ENCODE measurements around the gene ALG3. TPM values are rescaled to one million over a fixed set of nuclear protein-coding genes. Genes with fewer than 3 reads are reported as not detected.
A peak's percentile ranks its signal among the peaks of the same experiment; 100 is the strongest.

ALG3 gene
- total RNA-seq, 1 donor from 2014 or later = 47.1 TPM

- no peak for DNase-seq (ENCODE audit: low read depth)
- no peaks in the 10 kb centered on the region for H3K9me3 ChIP-seq (ENCODE audit: insufficient read depth, low read depth, low read length)
- TF ChIP-seq EZH2 (IDR thresholded peaks at IDR 0.05; ENCODE audit: insufficient read depth, low read length) = no peak
- TF ChIP-seq, protein P1, sequence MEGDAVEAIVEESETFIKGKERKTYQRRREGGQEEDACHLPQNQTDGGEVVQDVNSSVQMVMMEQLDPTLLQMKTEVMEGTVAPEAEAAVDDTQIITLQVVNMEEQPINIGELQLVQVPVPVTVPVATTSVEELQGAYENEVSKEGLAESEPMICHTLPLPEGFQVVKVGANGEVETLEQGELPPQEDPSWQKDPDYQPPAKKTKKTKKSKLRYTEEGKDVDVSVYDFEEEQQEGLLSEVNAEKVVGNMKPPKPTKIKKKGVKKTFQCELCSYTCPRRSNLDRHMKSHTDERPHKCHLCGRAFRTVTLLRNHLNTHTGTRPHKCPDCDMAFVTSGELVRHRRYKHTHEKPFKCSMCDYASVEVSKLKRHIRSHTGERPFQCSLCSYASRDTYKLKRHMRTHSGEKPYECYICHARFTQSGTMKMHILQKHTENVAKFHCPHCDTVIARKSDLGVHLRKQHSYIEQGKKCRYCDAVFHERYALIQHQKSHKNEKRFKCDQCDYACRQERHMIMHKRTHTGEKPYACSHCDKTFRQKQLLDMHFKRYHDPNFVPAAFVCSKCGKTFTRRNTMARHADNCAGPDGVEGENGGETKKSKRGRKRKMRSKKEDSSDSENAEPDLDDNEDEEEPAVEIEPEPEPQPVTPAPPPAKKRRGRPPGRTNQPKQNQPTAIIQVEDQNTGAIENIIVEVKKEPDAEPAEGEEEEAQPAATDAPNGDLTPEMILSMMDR (IDR thresholded peaks at IDR 0.05; ENCODE audit: insufficient read depth, low read depth, low read length) = no peak
- no peak overlapping the region for H2AFZ ChIP-seq (ENCODE audit: low read depth, low read length)
- Mint-ChIP-seq H3K4me3 (ENCODE audit: unreplicated experiment) (peak overlapping the region; percentile 66), H3K36me3 (ENCODE audit: low read depth, unreplicated experiment) (no peaks in the 10 kb centered on the region), H3K4me1 (ENCODE audit: low read depth, unreplicated experiment) (peaks cover 11% of the 10 kb centered on the region), H3K9me3 (ENCODE audit: unreplicated experiment) (no peaks in the 10 kb centered on the region), H3K27me3 (ENCODE audit: low read depth, unreplicated experiment) (peaks cover 63% of the 10 kb centered on the region), H3K27ac (ENCODE audit: unreplicated experiment) (no peak overlapping the region)
- no peaks in the 10 kb centered on the region for H3K36me3 ChIP-seq (ENCODE audit: insufficient read depth, low read length)
- H3K27ac ChIP-seq (ENCODE audit: low read depth, low read length) = no peak overlapping the region
- H3K4me2 ChIP-seq (ENCODE audit: low read length) = no peak overlapping the region
- H3K9ac ChIP-seq (ENCODE audit: low read length) = no peak overlapping the region
- H3K27me3 ChIP-seq (ENCODE audit: insufficient read depth, low read length) = peaks cover 35% of the 10 kb centered on the region
- FAIRE-seq = no peak
- no peak overlapping the region for H3K4me3 ChIP-seq (ENCODE audit: insufficient read depth, low read depth, low read length)
- peaks cover 13% of the 10 kb centered on the region for H3K4me1 ChIP-seq (ENCODE audit: insufficient read depth, low read length)
- H4K20me1 ChIP-seq (ENCODE audit: insufficient read depth, low read length) = peaks cover 9% of the 10 kb centered on the region
- H3K79me2 ChIP-seq (ENCODE audit: insufficient read depth, low read length) = no peaks in the 10 kb centered on the region
Measured at GRCh38 chr3:184233127-184233843, 15.5 kb downstream of the ALG3 start.

DNA sequence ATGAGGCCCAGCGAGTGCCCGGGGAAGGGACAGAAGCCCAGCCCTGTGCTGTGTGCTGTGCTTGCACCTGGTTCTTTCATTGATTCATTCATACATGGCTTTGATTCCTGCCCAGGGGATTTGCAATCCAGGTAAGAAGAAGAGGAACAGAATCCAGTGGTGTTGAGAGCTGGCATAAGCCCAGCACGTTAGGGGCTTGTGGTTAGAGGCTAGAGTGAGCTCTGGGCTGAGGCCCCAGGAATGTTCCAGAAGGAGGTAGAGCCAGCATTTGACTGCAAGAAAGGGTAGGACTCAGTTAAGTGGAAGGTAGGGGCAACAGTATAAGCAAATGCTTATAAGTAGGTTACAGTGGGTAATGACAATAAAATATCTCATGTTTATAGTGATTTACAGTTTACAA is 17.1 kb downstream of the ALG3 start:
- FAIRE-seq (no peak), DNase-seq (ENCODE audit: low read depth) (no peak)
- Mint-ChIP-seq H3K27me3 (ENCODE audit: low read depth, unreplicated experiment) (peaks cover 62% of the 10 kb centered on the region), H3K4me3 (ENCODE audit: unreplicated experiment) (no peak overlapping the region), H3K27ac (ENCODE audit: unreplicated experiment) (no peak overlapping the region), H3K36me3 (ENCODE audit: low read depth, unreplicated experiment) (no peaks in the 10 kb centered on the region), H3K9me3 (ENCODE audit: unreplicated experiment) (no peaks in the 10 kb centered on the region), H3K4me1 (ENCODE audit: low read depth, unreplicated experiment) (peaks cover 11% of the 10 kb centered on the region)
- Histone ChIP-seq H3K27ac (ENCODE audit: low read depth, low read length) (no peak overlapping the region), H3K4me3 (ENCODE audit: insufficient read depth, low read depth, low read length) (no peak overlapping the region), H3K4me2 (ENCODE audit: low read length) (no peak overlapping the region), H4K20me1 (ENCODE audit: insufficient read depth, low read length) (peaks cover 9% of the 10 kb centered on the region), H2AFZ (ENCODE audit: low read depth, low read length) (no peak overlapping the region), H3K9me3 (ENCODE audit: insufficient read depth, low read depth, low read length) (no peaks in the 10 kb centered on the region), H3K79me2 (ENCODE audit: insufficient read depth, low read length) (no peaks in the 10 kb centered on the region), H3K27me3 (ENCODE audit: insufficient read depth, low read length) (peaks cover 41% of the 10 kb centered on the region), H3K9ac (ENCODE audit: low read length) (no peak overlapping the region), H3K4me1 (ENCODE audit: insufficient read depth, low read length) (peaks cover 13% of the 10 kb centered on the region), H3K36me3 (ENCODE audit: insufficient read depth, low read length) (no peaks in the 10 kb centered on the region)
- no peak for TF ChIP-seq EZH2 (IDR thresholded peaks at IDR 0.05; ENCODE audit: insufficient read depth, low read length)
- TF ChIP-seq, protein P1 (IDR thresholded peaks at IDR 0.05; ENCODE audit: insufficient read depth, low read depth, low read length) = no peak

Measured in astrocyte (in vitro differentiated cells and primary cell).